Adrenal gland (tissue), 12 donors: ENCODE measurements around the gene PHLDB1. TPM values are rescaled to one million over a fixed set of nuclear protein-coding genes. Genes with fewer than 3 reads are reported as not detected.

ENCODE experiments used
- DNase-seq, 7 donors: peaks; one replicate each; pipeline ENCODE4 v3.0.0-alpha.2; 2019 to 2020
- H3K27ac ChIP-seq, 5 donors: fragments of 200-600 bp; sonication (generic) in 4 of 5; 1 replicate in 3 of 5; 2 replicates in 2 of 5; pipeline versions ENCODE4 v1.5.1 to v1.8.0; 2016 to 2020; ENCODE audit warnings: mild to moderate bottlenecking in 1 of 5
- H3K27me3 ChIP-seq: fragments of 200-600 bp; 2 replicates; pipeline ENCODE4 v1.8.0; 2021
- H3K36me3 ChIP-seq, 2 donors: fragments of 200-600 bp; replicated peaks in 1 of 2; 1 replicate in 1 of 2; 2 replicates in 1 of 2; pipeline versions ENCODE4 v1.5.1 to v1.8.0; 2018 to 2022
- H3K4me1 ChIP-seq, 2 donors: fragments of 200-600 bp; replicated peaks in 1 of 2; 1 replicate in 1 of 2; 2 replicates in 1 of 2; pipeline versions ENCODE4 v1.5.1 to v1.8.0; 2018 to 2021
- H3K4me3 ChIP-seq, 4 donors: fragments of 200-600 bp; sonication (generic) in 3 of 4; one replicate each; pipeline ENCODE4 v1.5.1; 2016 to 2018
- H3K9me3 ChIP-seq, 3 donors: fragments of 200-600 bp; sonication (generic) in 1 of 3; replicated peaks in 1 of 3; 1 replicate in 2 of 3; 2 replicates in 1 of 3; pipeline versions ENCODE4 v1.5.1 to v1.8.0; 2016 to 2021
- POLR2A ChIP-seq, 2 donors: fragments of 450-650 bp; IDR thresholded peaks; one replicate each; pipeline ENCODE4 v1.6.1; 2017; ENCODE audit warnings: antibody characterized with exemption in 2 of 2, mild to moderate bottlenecking in 2 of 2, moderate library complexity in 1 of 2
- WGBS, 4 donors: extraction: QIAGEN DNeasy Blood & Tissue Kit in 2 of 4; methylation state at CpG; one replicate each; pipeline versions ENCODE4 v1.1.5 to v1.1.7; 2013 to 2017; 5-methylcytosine and 5-hydroxymethylcytosine counted together
- intact Hi-C, 2 donors: fragments of 100-400 bp; cut with DNase I; formaldehyde crosslinking; loops; one replicate each; pipeline versions ENCODE4 v1.14.1 to v1.15.0; 2022 to 2023
- polyA plus RNA-seq, 3 donors: library from polyadenylated mRNA; stranded (reverse); fragments of 200-250 nt in 2 of 3; fragments of 350-450 nt in 1 of 3; fragmentation: Illumina TruSeq in 1 of 3; extraction: RNeasy Lipid Tissue Mini Kit (QIAGEN cat#74804) in 1 of 3; gene quantifications; one replicate each; pipeline ENCODE4 v1.2.3, GENCODE V29; 2013 to 2014
- total RNA-seq, 9 donors: library from RNA; depleted of rRNA in 4 of 9; stranded (reverse); fragments of >200 nt in 4 of 9; fragments of 120-200 nt in 1 of 9; fragmentation: NEBNext Ultra II Directional in 1 of 9; extraction: Animal tissue kit (Norgen Biotek cat#: 25700) in 1 of 9; gene quantifications; one replicate each; pipeline versions ENCODE4 v1.1.0 to v1.2.4, GENCODE V29; 2013 to 2023
- TF ChIP-seq, protein P1 (sequence below), 6 experiments: fragments of 450-650 bp in 4 of 6; fragments of 200-600 bp in 2 of 6; sonication (generic) in 1 of 6; IDR thresholded peaks; 1 replicate in 5 of 6; 2 replicates in 1 of 6; pipeline versions ENCODE4 v1.5.1 to v1.8.0; 2016 to 2021; ENCODE audit warnings: antibody characterized with exemption in 6 of 6, mild to moderate bottlenecking in 2 of 6, moderate library complexity in 1 of 6
- donor health status: healthy with polysubstance abuse.
- donor health status: Bipolar disorder and iron deficiency.
- donor health status: DM: yes; HTN: yes; CAD: no.
- donor health status: DM: no; HTN: no; CAD: no.
- donor health status: DM: no; HTN: no; CAD: no.
- donor health status: DM: yes; HTN: yes; CAD: no.

Gene PHLDB1
- total and polyA plus RNA-seq, 12 donors, result 20.7 to 207 (median 80.2) TPM

DNA sequence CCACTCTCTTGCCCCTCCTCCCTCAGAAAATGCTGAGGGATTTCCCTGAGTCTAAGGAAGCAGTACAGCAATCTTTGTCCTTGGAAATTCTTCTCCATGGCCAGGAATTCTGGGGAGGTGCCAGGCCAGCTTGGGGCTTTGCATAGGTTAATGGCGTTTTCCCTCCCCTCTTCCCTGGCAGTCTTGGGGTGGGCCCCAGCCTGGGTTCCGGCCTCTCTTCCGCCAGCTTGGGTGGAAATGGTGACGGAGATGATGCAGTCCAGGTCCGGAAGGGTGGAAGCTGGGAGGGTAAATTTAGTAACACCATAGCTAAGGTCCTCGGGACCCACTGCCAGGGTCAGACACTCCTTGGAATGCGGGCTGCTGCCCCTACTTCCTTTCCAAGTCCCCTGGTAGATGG, 5.0 kb downstream of the PHLDB1 start:
- Histone ChIP-seq H3K27me3 (no peaks in the 10 kb centered on the region), H3K27ac (peak overlapping the region in 2 of 5 donors; percentile 60 to 70), H3K4me1 (peaks cover 5 to 29% of the 10 kb centered on the region in 2 donors), H3K9me3 (no peaks in the 10 kb centered on the region), H3K36me3 (peaks cover 0 to 25% of the 10 kb centered on the region in 2 donors), H3K4me3 (no peak overlapping the region)
- peak in 3 of 7 donors; percentile 26 to 73 (median 58) for DNase-seq
- 33 to 58% (median 38%) methylated on average over 1 to 7 of the region's 7 CpGs for whole genome bisulfite sequencing, 4 donors
- TF ChIP-seq, protein P1, sequence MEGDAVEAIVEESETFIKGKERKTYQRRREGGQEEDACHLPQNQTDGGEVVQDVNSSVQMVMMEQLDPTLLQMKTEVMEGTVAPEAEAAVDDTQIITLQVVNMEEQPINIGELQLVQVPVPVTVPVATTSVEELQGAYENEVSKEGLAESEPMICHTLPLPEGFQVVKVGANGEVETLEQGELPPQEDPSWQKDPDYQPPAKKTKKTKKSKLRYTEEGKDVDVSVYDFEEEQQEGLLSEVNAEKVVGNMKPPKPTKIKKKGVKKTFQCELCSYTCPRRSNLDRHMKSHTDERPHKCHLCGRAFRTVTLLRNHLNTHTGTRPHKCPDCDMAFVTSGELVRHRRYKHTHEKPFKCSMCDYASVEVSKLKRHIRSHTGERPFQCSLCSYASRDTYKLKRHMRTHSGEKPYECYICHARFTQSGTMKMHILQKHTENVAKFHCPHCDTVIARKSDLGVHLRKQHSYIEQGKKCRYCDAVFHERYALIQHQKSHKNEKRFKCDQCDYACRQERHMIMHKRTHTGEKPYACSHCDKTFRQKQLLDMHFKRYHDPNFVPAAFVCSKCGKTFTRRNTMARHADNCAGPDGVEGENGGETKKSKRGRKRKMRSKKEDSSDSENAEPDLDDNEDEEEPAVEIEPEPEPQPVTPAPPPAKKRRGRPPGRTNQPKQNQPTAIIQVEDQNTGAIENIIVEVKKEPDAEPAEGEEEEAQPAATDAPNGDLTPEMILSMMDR (IDR thresholded peaks at IDR 0.05), result no peak
- no peak for TF ChIP-seq POLR2A (IDR thresholded peaks at IDR 0.05)
- intact Hi-C loops, result no loop called here

DNA sequence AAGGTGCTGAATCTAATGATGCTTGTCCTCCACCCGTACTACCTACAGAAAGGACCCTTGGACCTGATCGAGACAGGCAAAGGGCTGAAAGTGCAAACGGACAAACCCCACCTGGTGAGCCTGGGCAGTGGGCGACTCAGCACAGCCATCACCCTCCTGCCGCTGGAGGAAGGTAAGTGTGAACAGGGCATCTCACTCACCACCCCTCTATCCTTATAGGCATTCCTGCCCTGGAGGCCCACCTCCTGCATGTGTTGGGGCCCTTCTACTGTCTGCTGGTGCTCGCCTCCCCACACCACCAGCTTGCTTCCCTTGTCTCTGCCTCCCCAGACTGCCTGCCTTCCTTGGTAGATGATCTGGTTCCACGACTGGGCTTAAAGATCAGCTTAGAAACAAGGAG, 7.1 kb downstream of the PHLDB1 start:
- Histone ChIP-seq H3K27ac (peak overlapping the region in 1 of 5 donors; percentile 25), H3K4me1 (peaks cover 13 to 49% of the 10 kb centered on the region in 2 donors), H3K4me3 (no peak overlapping the region), H3K36me3 (peaks cover 0 to 25% of the 10 kb centered on the region in 2 donors), H3K9me3 (no peaks in the 10 kb centered on the region), H3K27me3 (no peaks in the 10 kb centered on the region)
- peak in 1 of 7 donors; percentile 6 for DNase-seq
- WGBS, 4 donors, result 82 to 90% (median 83%) methylated on average over 7 of the region's 7 CpGs
- intact Hi-C loops, result no loop called here
- TF ChIP-seq, protein P1 (IDR thresholded peaks at IDR 0.05), result no peak

DNA sequence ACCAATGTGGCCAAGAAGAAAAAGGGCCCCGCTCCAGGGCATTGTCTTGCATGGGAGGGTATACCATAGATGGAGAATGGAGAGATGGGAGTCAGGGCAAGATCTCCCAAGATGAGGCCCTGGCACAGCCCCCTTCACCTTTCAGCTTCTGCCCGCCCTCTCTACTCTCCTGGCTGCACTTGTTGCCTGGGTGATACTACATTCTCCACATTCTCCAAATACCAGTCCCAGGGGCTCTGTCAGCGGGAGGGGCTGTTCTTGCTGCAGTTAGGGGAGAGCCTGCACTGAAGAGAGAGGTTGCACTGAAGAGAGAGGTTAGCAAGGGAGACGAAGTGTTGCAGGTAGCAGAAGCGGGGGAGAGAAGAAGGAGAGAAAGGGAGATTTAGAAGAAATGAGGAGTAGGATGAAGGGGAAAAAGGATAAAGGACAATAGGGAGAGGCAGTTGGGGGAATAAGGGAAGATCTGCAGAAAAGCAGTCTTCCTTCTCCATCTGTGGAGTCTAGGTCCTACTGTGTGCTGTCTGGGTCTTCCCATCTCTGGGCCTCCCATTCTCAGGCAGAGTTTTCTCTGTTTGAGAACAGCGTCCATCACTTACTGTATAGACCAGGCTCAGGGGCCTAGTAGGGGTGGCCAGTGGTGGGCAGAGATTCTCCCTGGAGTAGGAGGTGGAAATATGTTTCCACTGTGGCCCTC, 8.0 kb downstream of the PHLDB1 start:
- peak in 2 of 7 donors; percentile 12 to 13 for DNase-seq
- no peak for TF ChIP-seq POLR2A (IDR thresholded peaks at IDR 0.05)
- TF ChIP-seq, protein P1 (IDR thresholded peaks at IDR 0.05), result no peak

DNA sequence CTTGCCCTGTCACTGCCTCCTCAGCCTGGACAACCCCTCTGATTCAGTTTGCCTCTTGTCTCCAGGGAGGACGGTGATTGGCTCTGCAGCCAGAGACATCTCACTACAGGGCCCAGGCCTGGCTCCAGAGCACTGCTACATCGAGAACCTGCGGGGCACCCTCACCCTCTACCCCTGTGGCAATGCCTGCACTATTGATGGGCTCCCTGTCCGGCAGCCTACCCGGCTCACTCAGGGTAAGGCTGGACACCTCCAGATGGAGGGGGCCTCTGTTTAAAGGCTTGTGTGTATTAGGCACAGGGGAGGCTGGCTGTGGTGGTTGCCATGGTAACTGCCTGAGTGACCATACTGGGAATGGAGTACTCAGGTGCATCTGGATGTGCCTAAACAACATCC, 8.6 kb downstream of the PHLDB1 start:
- TF ChIP-seq POLR2A (IDR thresholded peaks at IDR 0.05), result no peak
- TF ChIP-seq, protein P1 (IDR thresholded peaks at IDR 0.05), result no peak
- WGBS, 4 donors, result 57 to 92% (median 87%) methylated on average over 1 to 5 of the region's 5 CpGs
- intact Hi-C loops, result no loop called here
- H3K27me3 ChIP-seq, result no peaks in the 10 kb centered on the region
- H3K36me3 ChIP-seq, result peaks cover 0 to 25% of the 10 kb centered on the region in 2 donors
- H3K27ac ChIP-seq, result peak overlapping the region in 1 of 5 donors; percentile 18
- DNase-seq, result peak in 2 of 7 donors; percentile 13
- no peak overlapping the region for H3K4me3 ChIP-seq
- H3K9me3 ChIP-seq, result no peaks in the 10 kb centered on the region
- peaks cover 23 to 56% of the 10 kb centered on the region in 2 donors for H3K4me1 ChIP-seq

More for the DNA sequence above, 8.0 kb downstream of the PHLDB1 start:
- Histone ChIP-seq H3K4me1 (peaks cover 17 to 56% of the 10 kb centered on the region in 2 donors), H3K27ac (no peak overlapping the region), H3K27me3 (no peaks in the 10 kb centered on the region), H3K4me3 (no peak overlapping the region), H3K9me3 (no peaks in the 10 kb centered on the region), H3K36me3 (peaks cover 0 to 25% of the 10 kb centered on the region in 2 donors)
- 87 to 91% (median 90%) methylated on average over 6 of the region's 6 CpGs for WGBS, 4 donors
- intact Hi-C loops, result no loop called here
